LNCAP (cell line): ENCODE data around the gene FBXL13.

ENCODE experiments used
- CTCF ChIP-seq: fragments of 450-650 bp; IDR thresholded peaks from 2 replicates; pipeline ENCODE4 v1.5.1; 2017; ENCODE audit warnings: mild to moderate bottlenecking

Gene FBXL13

DNA sequence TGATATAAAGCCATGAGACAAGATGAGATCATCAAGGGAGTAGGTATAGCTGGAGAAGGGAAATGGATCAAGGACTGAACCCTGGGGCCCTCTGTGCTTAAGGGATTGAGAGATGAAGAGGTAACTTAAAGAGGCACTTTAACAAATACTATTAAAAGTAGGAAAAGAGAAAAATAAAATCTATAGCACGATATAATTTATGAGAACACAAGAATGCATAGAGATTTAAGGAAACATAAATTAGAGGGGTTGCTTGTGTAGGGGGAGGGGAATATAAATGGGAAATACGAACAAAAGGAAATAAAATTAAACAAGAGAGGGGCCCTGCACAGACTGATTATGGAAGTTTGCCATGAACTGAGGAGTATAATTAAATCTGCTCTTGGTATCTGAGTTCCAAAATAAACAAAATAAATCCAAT is 177.4 kb downstream of the FBXL13 start:
- TF ChIP-seq CTCF = no peak

DNA sequence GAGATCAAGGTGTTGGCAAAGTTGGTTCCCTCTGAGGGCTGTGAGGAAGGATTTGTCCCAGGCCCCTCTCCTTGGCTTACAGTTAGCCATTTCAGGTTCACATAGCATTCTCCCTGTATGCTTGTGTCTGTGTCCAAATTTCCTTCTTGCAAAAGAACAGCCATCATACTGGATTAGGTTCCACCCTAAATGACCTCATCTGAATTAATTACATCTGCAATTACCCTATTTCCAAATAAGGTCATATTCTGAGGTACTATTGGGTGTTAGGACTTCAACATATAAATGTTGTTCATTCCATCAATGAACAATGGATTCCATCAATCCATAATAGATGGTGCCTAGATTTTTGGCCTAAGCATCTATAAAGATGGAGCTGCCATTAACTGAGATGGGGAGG is 178.0 kb downstream of the FBXL13 start:
- no peak for TF ChIP-seq CTCF

- TF ChIP-seq CTCF = no peak
Measured at GRCh38 chr7:102895602-102896001, 179.0 kb downstream of the FBXL13 start.

DNA sequence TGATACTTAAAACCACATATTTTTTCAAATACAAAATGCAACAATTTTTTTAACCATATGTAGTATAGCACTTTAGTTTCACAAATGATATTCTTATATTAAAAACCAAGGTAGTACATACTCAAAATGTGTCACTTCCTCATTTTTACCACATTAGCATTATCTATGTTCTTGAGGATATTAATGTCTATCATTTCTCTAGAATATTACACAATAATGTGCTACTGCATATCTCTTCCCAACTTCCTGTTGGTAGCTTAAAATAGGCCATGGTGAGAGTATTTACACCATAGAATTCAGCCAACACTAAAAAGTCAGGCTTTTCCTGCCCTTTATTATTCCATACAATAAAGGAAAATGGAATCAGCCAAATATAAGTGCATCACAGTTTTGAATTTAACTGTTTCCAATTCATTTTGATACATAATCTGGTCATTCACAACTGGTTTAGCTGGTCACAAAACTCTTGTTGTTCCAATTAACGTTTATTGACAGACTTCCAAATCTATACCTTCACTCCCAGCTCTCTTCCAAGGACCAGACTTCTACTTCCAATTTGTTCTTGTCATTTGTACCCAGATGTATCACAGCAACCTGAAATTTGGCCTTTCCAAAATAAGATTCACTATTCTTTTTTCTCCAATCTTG is 181.8 kb downstream of the FBXL13 start:
- TF ChIP-seq CTCF = no peak

DNA sequence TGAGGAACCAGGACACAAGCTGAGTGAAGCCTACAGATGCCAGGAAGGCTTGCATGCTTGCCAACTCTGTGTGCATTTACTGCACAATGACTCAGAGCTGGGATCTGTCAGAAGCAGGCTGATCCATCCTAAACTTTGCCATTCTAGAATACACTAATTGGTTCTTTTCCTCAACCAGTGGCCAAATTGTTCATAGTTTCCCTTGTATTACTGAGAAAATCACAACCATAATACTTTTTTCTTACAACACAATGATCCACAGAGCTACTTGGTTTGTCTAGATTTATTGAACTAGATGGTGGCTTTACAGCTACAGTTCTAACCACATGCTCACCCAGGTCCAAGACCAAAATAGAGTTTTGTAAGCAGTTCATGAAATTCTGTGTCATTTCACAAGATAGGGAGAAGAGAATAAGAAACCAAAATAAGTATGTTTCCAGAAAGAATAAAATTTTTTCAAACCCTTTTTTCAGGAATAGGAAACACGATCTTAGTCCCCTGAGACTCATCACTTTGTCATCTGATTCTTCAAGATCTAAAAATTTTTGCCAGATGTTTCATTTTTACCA is 182.8 kb downstream of the FBXL13 start:
- no peak for TF ChIP-seq CTCF

- TF ChIP-seq CTCF = no peak
Measured at GRCh38 chr7:102890971-102891692, 183.5 kb downstream of the FBXL13 start.

DNA sequence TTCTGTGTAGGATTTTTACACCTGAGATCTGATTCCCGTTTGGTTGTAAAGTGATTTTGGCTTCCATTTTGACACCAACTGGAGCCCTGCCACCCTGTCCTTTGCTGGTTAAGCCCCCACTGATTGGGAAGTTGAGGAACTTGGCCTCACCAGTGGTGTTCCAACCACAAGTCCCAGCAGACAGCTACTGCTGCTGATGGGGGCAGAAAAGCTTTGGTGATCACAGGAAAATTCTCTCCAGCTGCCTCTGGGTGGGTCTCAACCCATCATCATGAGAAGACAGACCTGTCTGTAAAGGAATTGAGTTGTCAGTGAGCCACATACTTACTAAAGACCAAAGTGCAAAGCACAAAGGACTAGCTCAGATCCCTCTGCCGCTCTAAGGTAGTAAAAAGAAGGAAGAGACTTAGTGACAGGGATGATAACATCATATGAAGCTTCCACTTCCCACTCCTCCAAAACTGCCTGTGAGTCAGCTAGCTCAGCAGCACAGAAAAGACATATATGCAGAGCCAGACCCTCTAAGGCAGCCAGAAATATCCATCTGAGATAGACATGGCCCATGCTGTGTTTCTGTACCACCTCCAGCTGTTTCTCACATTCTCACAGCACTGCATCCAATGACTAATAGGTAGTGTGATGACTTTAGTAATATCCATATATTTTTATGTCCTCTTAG is 184.2 kb downstream of the FBXL13 start:
- TF ChIP-seq CTCF = no peak
